ENCODE measurements around the gene ARHGAP15.

The ARHGAP15 gene

GRCh38 chr2:143110758-143111428, 18.3 kb upstream of the ARHGAP15 start:
- TF ChIP-seq CTCF (IDR thresholded peaks at IDR 0.05) (peak; percentile 66), ZFX (IDR thresholded peaks at IDR 0.05; ENCODE audit: borderline replicate concordance) (no peak)
- H3K27ac ChIP-seq: no peak overlapping the region

- no peak overlapping the region for H3K27ac ChIP-seq
Measured at GRCh38 chr2:143117225-143117624, 12.0 kb upstream of the ARHGAP15 start.

GRCh38 chr2:143121079-143121478, 8.1 kb upstream of the ARHGAP15 start:
- no peak overlapping the region for H3K27ac ChIP-seq
- TF ChIP-seq ZFX (IDR thresholded peaks at IDR 0.05; ENCODE audit: borderline replicate concordance): no peak
- no peak for TF ChIP-seq CTCF (IDR thresholded peaks at IDR 0.05)

More at GRCh38 chr2:143117225-143117624, 12.0 kb upstream of the ARHGAP15 start:
- TF ChIP-seq CTCF (IDR thresholded peaks at IDR 0.05): no peak
- TF ChIP-seq ZFX (IDR thresholded peaks at IDR 0.05; ENCODE audit: borderline replicate concordance): no peak

GRCh38 chr2:143121957-143122356, 7.3 kb upstream of the ARHGAP15 start:
- no peak overlapping the region for H3K27ac ChIP-seq
- TF ChIP-seq CTCF (IDR thresholded peaks at IDR 0.05): no peak
- TF ChIP-seq ZFX (IDR thresholded peaks at IDR 0.05; ENCODE audit: borderline replicate concordance): no peak

- no peak overlapping the region for H3K27ac ChIP-seq
- TF ChIP-seq CTCF (IDR thresholded peaks at IDR 0.05) (no peak), ZFX (IDR thresholded peaks at IDR 0.05; ENCODE audit: borderline replicate concordance) (no peak)
Measured at GRCh38 chr2:143123911-143124310, 5.3 kb upstream of the ARHGAP15 start.

- no peak overlapping the region for H3K27ac ChIP-seq
Measured at GRCh38 chr2:143124445-143124844, 4.8 kb upstream of the ARHGAP15 start.

More at GRCh38 chr2:143124445-143124844, 4.8 kb upstream of the ARHGAP15 start:
- TF ChIP-seq ZFX (IDR thresholded peaks at IDR 0.05; ENCODE audit: borderline replicate concordance) (no peak), CTCF (IDR thresholded peaks at IDR 0.05) (no peak)

Measured in 22Rv1 (cell line).